Activated CD4-positive, alpha-beta memory T cell treated with anti-CD3 and anti-CD28 coated beads, Interleukin-2, amount 10 ng/mL, durations not matched to agents 7 days and 5 days (primary cell): ENCODE measurements around the gene TFG. TPM values are rescaled to one million over a fixed set of nuclear protein-coding genes. Genes with fewer than 3 reads are reported as not detected.
A peak's percentile ranks its signal among the peaks of the same experiment; 100 is the strongest.
"Not testable (repeated sequence)": the region's sequence is repeated elsewhere in the genome, so short reads cannot be mapped to it uniquely, and the experiment has no call there.

Experiments
- CTCF ChIA-PET: fragments of 350-600 bp; sonication (Branson Sonifier 250); formaldehyde crosslinking; loops from one replicate; lab custom pipeline; 2021; ENCODE audit warnings: antibody characterized with exemption, inconsistent platforms; lab: Charles Lee
- POLR2A ChIA-PET: fragments of 350-600 bp; sonication (Branson Sonifier 250); formaldehyde crosslinking; loops from one replicate; lab custom pipeline; 2021; ENCODE audit warnings: antibody characterized with exemption; lab: Charles Lee
- DNase-seq: peaks from one replicate; pipeline ENCODE4 v3.0.0-alpha.2; 2020
- H3K27ac Mint-ChIP-seq: one replicate; pipeline ENCODE4 v1.8.0; 2021; ENCODE audit warnings: mild to moderate bottlenecking, mixed read lengths
- H3K27me3 Mint-ChIP-seq: one replicate; pipeline ENCODE4 v1.8.0; 2021; ENCODE audit warnings: mixed read lengths
- H3K36me3 Mint-ChIP-seq: one replicate; pipeline ENCODE4 v1.8.0; 2021; ENCODE audit warnings: low read depth, mixed read lengths
- H3K4me1 Mint-ChIP-seq: one replicate; pipeline ENCODE4 v1.8.0; 2021; ENCODE audit warnings: mixed read lengths
- H3K4me3 Mint-ChIP-seq: one replicate; pipeline ENCODE4 v1.8.0; 2021; ENCODE audit warnings: mild to moderate bottlenecking, mixed read lengths
- H3K9me3 Mint-ChIP-seq: one replicate; pipeline ENCODE4 v1.8.0; 2021; ENCODE audit warnings: mixed read lengths
- total RNA-seq, 2 experiments: library from RNA; stranded (reverse); gene quantifications; one replicate each; pipeline ENCODE4 v1.2.3, GENCODE V29; 2021

Gene TFG
- 10 to 100 TPM; 56.4 to 56.5 TPM for total RNA-seq

- peak within 1 kb of the TSS; percentile 87 for H3K27ac Mint-ChIP-seq
- DNase-seq = peak; percentile 98
- no peaks in the 10 kb centered on the region for H3K9me3 Mint-ChIP-seq
- peak within 1 kb of the TSS; percentile 74 for H3K4me3 Mint-ChIP-seq
- no peaks in the 10 kb centered on the region for H3K27me3 Mint-ChIP-seq
- ChIA-PET POLR2A (interaction anchor here (0.6 to 2.4 kb wide), 10 partner anchors 26 to 1141 kb away, joined by 3 to 15 read pairs (median 3); partner anchors contain the start of genes LNP1 and TOMM70), CTCF (interaction anchor here (0.6 to 1.5 kb wide), 5 partner anchors 9 to 246 kb away, joined by 3 to 6 read pairs (median 4); no protein-coding TSS in a partner anchor)
- H3K4me1 Mint-ChIP-seq = peaks cover 39% of the 10 kb centered on the region
- peaks cover 35% of the 10 kb centered on the region for H3K36me3 Mint-ChIP-seq
These were observed at the start of gene TFG for GRCh38 chr3:100708989-100709841. TFG (plus strand) TSS chr3:100709494; CDS start chr3:100713686, 4,192 bp downstream.

GRCh38 chr3:100661294-100661693 lies 48.0 kb upstream of the TFG start:
- H3K36me3 Mint-ChIP-seq, POLR2A ChIA-PET: not testable (repeated sequence)
- CTCF ChIA-PET = interaction anchor here (0.6 kb wide), 1 partner anchor 830 kb away, joined by 4 read pairs; no protein-coding TSS in a partner anchor

GRCh38 chr3:100662113-100662823 lies 47.0 kb upstream of the TFG start:
- peaks cover 1% of the 10 kb centered on the region for H3K9me3 Mint-ChIP-seq
- POLR2A ChIA-PET = no interaction called here
- no peaks in the 10 kb centered on the region for H3K36me3 Mint-ChIP-seq
- no peak overlapping the region for H3K4me3 Mint-ChIP-seq
- H3K4me1 Mint-ChIP-seq = peaks cover 19% of the 10 kb centered on the region
- no peak overlapping the region for H3K27ac Mint-ChIP-seq
- CTCF ChIA-PET = no interaction called here
- no peak for DNase-seq
- H3K27me3 Mint-ChIP-seq = peaks cover 7% of the 10 kb centered on the region

More at GRCh38 chr3:100661294-100661693, 48.0 kb upstream of the TFG start:
- H3K27me3 Mint-ChIP-seq, DNase-seq, H3K4me3 Mint-ChIP-seq, H3K27ac Mint-ChIP-seq, H3K9me3 Mint-ChIP-seq: not testable (repeated sequence)
- peaks cover 19% of the 10 kb centered on the region for H3K4me1 Mint-ChIP-seq

GRCh38 chr3:100665230-100665629 lies 44.1 kb upstream of the TFG start:
- H3K27me3 Mint-ChIP-seq = peaks cover 7% of the 10 kb centered on the region
- peaks cover 7% of the 10 kb centered on the region for H3K9me3 Mint-ChIP-seq
- no peaks in the 10 kb centered on the region for H3K36me3 Mint-ChIP-seq
- CTCF ChIA-PET = interaction anchor here (0.6 to 0.9 kb wide), 2 partner anchors 45 to 399 kb away, joined by 3 read pairs; no protein-coding TSS in a partner anchor
- peak overlapping the region; percentile 50 for H3K27ac Mint-ChIP-seq
- H3K4me3 Mint-ChIP-seq = peak overlapping the region; percentile 33
- POLR2A ChIA-PET = interaction anchor here (0.6 kb wide), 1 partner anchor 44 kb away, joined by 3 read pairs; the partner anchor contains the start of gene TFG
- peaks cover 19% of the 10 kb centered on the region for H3K4me1 Mint-ChIP-seq
- peak; percentile 54 for DNase-seq

GRCh38 chr3:100666699-100667098 lies 42.6 kb upstream of the TFG start:
- H3K36me3 Mint-ChIP-seq, H3K4me3 Mint-ChIP-seq, CTCF ChIA-PET, H3K27ac Mint-ChIP-seq, DNase-seq, POLR2A ChIA-PET: not testable (repeated sequence)
- peaks cover 12% of the 10 kb centered on the region for H3K27me3 Mint-ChIP-seq
- peaks cover 19% of the 10 kb centered on the region for H3K4me1 Mint-ChIP-seq
- peaks cover 18% of the 10 kb centered on the region for H3K9me3 Mint-ChIP-seq

GRCh38 chr3:100667316-100667715 lies 42.0 kb upstream of the TFG start:
- Mint-ChIP-seq H3K9me3 (peaks cover 18% of the 10 kb centered on the region), H3K27me3 (peaks cover 10% of the 10 kb centered on the region), H3K4me1 (peaks cover 19% of the 10 kb centered on the region)
- H3K36me3 Mint-ChIP-seq, CTCF ChIA-PET, POLR2A ChIA-PET, H3K4me3 Mint-ChIP-seq, DNase-seq, H3K27ac Mint-ChIP-seq: not testable (repeated sequence)

GRCh38 chr3:100670995-100671394 lies 38.3 kb upstream of the TFG start:
- DNase-seq, H3K4me3 Mint-ChIP-seq, POLR2A ChIA-PET, CTCF ChIA-PET, H3K4me1 Mint-ChIP-seq, H3K27ac Mint-ChIP-seq, H3K36me3 Mint-ChIP-seq: not testable (repeated sequence)
- H3K27me3 Mint-ChIP-seq = peaks cover 19% of the 10 kb centered on the region
- H3K9me3 Mint-ChIP-seq = peaks cover 18% of the 10 kb centered on the region

GRCh38 chr3:100681496-100681895 lies 27.8 kb upstream of the TFG start:
- Mint-ChIP-seq H3K4me3 (no peak overlapping the region), H3K9me3 (no peaks in the 10 kb centered on the region), H3K27me3 (peaks cover 3% of the 10 kb centered on the region), H3K27ac (no peak overlapping the region), H3K4me1 (no peaks in the 10 kb centered on the region), H3K36me3 (no peaks in the 10 kb centered on the region)
- ChIA-PET CTCF (no interaction called here), POLR2A (no interaction called here)
- no peak for DNase-seq

- no peak overlapping the region for H3K27ac Mint-ChIP-seq
- ChIA-PET CTCF (no interaction called here), POLR2A (interaction anchor here (0.6 kb wide), 1 partner anchor 132 kb away, joined by 4 read pairs; no protein-coding TSS in a partner anchor)
- no peak for DNase-seq
- no peak overlapping the region for H3K4me3 Mint-ChIP-seq
- no peaks in the 10 kb centered on the region for H3K4me1 Mint-ChIP-seq
- no peaks in the 10 kb centered on the region for H3K36me3 Mint-ChIP-seq
- H3K27me3 Mint-ChIP-seq = peaks cover 4% of the 10 kb centered on the region
- H3K9me3 Mint-ChIP-seq = no peaks in the 10 kb centered on the region
These were observed 27.0 kb upstream of the TFG start for GRCh38 chr3:100682056-100682853.

- peaks cover 2% of the 10 kb centered on the region for H3K27me3 Mint-ChIP-seq
- CTCF ChIA-PET = interaction anchor here (0.5 kb wide), 1 partner anchor 8 kb away, joined by 3 read pairs; no protein-coding TSS in a partner anchor
- no peak overlapping the region for H3K4me3 Mint-ChIP-seq
- no peaks in the 10 kb centered on the region for H3K36me3 Mint-ChIP-seq
- POLR2A ChIA-PET = interaction anchor here (0.9 kb wide), 1 partner anchor 24 kb away, joined by 3 read pairs; no protein-coding TSS in a partner anchor
- H3K9me3 Mint-ChIP-seq = no peaks in the 10 kb centered on the region
- DNase-seq = no peak
- no peak overlapping the region for H3K27ac Mint-ChIP-seq
- no peaks in the 10 kb centered on the region for H3K4me1 Mint-ChIP-seq
These were observed 26.2 kb upstream of the TFG start for GRCh38 chr3:100682854-100683760.

- H3K4me1 Mint-ChIP-seq = no peaks in the 10 kb centered on the region
- POLR2A ChIA-PET = no interaction called here
- H3K4me3 Mint-ChIP-seq = no peak overlapping the region
- H3K9me3 Mint-ChIP-seq = no peaks in the 10 kb centered on the region
- H3K27me3 Mint-ChIP-seq = peaks cover 17% of the 10 kb centered on the region
- DNase-seq = no peak
- H3K36me3 Mint-ChIP-seq = no peaks in the 10 kb centered on the region
- no peak overlapping the region for H3K27ac Mint-ChIP-seq
- CTCF ChIA-PET = interaction anchor here (0.9 kb wide), 1 partner anchor 17 kb away, joined by 4 read pairs; no protein-coding TSS in a partner anchor
These were observed 16.1 kb upstream of the TFG start for GRCh38 chr3:100693225-100693624.
